Lung microvascular endothelial cell (primary cell): ENCODE measurements around the gene KLHL22. TPM values are rescaled to one million over a fixed set of nuclear protein-coding genes. Genes with fewer than 3 reads are reported as not detected.
"Not testable (repeated sequence)": the region's sequence is repeated elsewhere in the genome, so short reads cannot be mapped to it uniquely, and the experiment has no call there.

Experiments used
- DNase-seq, 2 donors: peaks; one replicate each; pipeline versions ENCODE4 v3.0.0 to v3.0.0-alpha.2; 2010; ENCODE audit warnings: low read depth in 2 of 2
- total RNA-seq: library from RNA; depleted of rRNA; stranded (reverse); fragments of >200 nt; gene quantifications from 2 replicates; pipeline ENCODE4 v1.2.1, GENCODE V29; 2014

Gene KLHL22
- total RNA-seq, 1 donor from 2014 or later = 13.7 TPM

DNA sequence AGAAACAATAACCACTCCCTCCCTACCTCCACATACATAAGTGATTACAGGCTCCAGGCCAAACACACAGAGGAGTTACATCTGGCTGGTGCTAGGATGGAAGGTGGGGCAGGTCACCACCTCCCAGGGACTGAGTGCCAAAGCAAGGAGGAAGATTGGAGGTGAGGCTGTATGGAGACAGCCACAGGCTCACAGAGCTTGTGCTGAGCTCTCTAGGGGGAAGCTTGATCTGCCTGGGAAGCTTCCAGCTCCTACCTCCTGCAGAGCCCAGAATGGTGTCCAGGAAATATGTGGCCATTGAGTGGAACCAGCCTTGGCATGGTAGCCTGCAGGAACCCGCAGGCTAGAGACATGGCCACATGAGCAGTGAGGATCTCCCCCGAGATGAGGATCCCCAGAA, 8.2 kb upstream of the KLHL22 start:
- no peak for DNase-seq

DNA sequence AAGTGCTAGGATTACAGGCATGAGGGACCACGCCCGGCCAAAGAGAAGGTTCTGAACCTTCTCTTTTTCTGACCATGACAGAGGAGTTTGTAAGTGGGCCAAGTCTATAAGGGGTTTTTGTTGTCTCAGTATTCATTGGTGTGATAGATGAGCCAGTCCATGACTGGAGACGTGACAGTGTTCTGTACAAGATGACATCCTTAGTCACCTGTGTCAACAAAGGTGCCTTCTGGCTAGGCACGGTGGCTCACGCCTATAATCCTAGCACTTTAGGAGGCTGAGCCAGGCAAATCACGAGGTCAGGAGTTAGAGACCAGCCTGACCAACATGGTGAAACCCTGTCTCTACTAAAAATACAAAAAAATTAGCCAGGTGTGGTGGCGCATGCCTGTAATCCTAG, 4.2 kb upstream of the KLHL22 start:
- no peak for DNase-seq

DNA sequence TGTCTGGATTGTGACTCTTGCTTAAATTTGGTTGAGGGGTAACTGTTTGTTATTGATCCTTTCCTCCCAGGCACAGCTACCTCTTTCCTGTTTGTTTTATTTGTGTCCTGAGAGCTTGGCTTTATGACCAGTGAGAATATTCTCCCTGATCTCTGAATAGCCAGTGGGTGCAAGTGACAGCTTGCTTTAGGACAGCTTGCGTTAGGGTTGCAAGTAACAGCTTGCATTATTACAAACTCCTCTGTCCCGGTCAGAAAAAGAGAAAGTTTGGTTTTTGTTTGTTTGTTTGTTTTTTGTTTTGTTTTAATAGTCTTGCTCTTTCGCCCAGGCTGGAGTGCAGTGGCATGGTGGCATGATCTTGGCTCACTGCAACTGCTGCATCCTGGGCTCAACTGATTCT, 3.3 kb upstream of the KLHL22 start:
- no peak for DNase-seq

DNA sequence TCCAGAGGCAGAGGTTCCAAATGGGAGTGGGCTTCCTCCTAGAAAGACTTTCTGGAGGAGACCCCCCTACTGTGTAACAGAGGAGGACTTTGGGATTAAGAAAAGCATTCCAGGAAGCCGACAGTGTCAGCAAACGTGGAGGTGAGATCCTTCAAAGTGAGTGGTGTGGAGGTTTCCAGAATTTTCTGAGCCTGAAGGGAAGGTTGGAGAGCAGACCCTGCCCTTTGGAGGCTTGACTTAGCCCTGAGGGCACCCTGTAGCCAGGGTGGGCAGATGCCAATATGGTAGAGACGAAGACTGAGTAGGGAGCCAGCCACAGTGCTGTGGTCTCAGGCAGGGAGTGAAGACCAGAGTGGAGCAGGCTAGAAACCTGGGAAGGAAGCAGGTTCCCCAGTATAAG, 1.8 kb upstream of the KLHL22 start:
- no peak for DNase-seq

GRCh38 chr22:20495861-20496681, 476 bp upstream of the KLHL22 start:
- DNase-seq = peak; percentile 93 to 96

- no peak for DNase-seq
Measured at GRCh38 chr22:20491346-20491745, 4.2 kb downstream of the KLHL22 start.

DNA sequence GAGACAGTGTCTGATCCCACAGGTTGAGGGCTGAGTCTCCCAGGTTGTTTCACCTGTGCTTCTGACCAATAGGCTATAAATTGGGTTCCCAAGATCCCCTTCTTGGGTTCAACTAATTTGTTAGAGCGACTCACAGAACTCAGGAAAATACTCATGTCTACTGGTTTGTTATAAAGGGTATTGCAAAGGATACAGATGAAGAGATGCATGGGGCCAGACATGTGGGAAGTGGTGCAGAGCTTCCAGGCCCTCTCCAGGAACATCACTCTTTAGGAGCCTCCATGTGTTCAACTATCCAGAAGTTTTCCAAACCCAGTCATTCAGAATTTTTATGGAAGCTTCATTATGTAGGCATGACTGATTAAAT, 4.7 kb downstream of the KLHL22 start:
- DNase-seq = no peak

DNA sequence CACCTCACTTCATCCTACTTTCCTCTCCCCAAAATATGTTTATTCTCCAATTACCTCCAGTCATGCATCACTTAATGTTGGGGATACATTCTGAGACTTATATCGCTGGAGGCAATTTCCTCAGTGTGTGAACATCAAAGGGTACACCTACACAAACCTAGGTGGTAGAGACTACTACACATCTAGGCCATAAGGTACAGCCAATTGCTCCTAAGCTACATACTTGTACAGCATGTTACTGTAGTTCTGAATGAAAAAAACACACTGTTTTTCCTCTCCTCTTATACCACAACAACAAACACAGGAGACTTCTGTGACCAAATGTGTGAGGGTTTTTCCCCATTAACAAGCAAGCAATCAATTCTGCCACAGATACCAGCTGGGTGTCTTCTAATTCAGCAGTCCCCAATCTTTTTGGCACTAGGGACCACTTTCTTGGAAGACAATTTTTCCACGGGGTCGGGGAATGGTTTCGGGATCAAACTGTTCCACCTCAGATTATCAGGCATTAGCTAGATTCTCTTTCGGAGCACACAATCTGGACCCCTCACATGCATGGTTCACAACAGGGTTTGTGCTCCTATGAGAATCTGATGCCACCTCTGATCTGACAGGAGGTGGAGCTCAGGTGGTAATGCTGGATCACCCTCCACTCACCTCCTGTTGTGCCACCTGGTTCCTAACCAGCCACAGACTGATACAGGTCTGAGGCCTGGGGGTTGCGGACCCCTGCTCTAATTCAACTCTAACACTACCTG, 5.2 kb downstream of the KLHL22 start:
- no peak for DNase-seq

DNA sequence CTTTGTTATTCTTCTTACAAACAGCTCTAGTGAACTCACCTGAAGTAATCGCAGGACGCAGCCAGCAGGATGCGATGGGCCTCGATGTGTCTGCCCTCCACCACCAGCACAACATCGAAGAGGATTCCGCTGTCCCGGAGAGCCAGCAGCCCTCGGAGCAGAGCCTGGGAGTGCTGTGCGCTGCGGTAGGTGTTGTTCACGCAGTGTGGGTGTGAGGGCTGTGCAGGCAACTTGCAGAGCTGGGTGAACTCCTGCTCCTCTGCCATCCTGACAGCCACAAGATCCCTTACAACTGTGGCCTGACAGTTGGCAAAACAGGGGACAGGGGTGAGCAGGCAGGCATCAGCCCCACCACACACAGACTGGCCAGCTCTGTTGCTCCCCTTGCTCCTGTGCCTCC, 6.6 kb downstream of the KLHL22 start:
- no peak for DNase-seq

GRCh38 chr22:20487715-20488114, 7.9 kb downstream of the KLHL22 start:
- DNase-seq = no peak

GRCh38 chr22:20486229-20486628, 9.4 kb downstream of the KLHL22 start:
- no peak for DNase-seq

DNA sequence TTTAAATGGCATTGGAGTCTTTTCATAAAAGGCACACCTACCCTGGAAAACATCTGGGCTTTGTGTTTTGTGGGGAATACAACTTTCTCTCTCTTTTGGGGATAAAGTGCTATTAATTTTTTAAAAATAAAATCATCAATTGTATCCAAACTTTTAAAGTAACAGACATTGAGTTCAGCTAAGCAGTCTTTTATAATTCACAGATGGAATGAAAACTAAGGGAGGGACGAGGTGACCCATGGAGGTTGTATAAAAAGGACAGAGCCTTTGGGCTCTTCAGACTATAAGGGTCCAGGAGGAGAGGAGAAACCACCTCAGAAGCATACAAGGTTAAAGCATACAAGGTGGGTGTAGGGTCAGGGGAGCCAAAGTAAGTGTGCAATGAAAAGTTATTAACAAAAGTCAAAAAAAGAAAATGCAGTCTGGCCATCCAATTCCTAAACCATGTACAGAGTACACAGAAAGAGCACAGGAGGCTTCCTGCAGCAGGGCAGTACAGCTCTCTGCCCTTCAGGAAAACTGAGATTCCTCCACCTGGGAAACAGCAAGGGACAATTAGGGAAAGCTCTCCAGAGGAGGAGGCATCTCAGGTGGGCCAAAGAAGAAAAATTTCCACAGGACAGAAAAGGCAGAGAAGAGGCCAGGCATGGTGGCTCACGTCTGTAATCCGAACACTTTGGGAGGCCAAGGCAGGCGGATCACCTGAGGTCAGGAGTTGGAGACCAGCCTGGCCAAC, 10.5 kb downstream of the KLHL22 start:
- no peak for DNase-seq

DNA sequence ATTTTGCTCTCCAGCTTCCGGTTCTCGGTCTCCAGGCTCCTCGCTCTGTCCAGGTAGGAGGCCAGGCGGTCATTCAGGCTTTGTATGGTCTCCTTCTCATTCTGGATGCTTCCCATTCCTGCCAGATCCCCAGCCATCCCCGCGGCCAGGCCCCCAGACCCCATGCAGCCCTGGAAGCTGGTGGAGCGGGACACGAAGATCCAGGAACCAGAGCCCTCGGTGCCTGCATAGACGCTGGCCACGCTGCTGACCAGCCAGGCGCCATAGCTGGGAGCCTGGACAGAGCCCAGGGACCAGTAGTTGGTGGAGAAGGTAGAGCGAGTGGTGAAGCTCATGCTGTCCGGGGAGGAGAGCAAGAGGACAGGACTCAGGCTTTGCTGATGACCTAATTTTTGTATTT, 11.8 kb downstream of the KLHL22 start:
- no peak for DNase-seq

- not testable (repeated sequence) for DNase-seq
Measured at GRCh38 chr22:20483143-20483506, 12.5 kb downstream of the KLHL22 start.

GRCh38 chr22:20479612-20480196, 15.9 kb downstream of the KLHL22 start:
- DNase-seq = no peak

GRCh38 chr22:20478059-20478458, 17.5 kb downstream of the KLHL22 start:
- not testable (repeated sequence) for DNase-seq

DNA sequence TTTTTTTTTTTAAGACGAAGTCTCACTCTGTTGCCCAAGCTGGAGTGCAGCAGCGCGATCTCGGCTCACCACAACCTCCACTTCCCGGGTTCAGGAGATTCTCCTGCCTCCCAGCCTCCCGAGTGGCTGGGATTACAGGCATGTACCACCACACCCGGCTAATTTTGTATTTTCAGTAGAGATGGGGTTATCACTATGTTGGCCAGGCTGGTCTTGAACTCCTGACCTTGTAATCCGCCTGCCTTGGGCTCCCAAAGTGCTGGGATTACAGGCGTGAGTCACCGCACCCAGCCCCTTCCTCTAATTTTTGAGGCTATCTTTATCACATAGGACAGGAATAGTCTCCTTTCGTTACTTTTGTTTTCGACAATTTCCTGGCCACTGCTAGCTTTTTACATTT, 20.0 kb downstream of the KLHL22 start:
- DNase-seq = not testable (repeated sequence)

GRCh38 chr22:20475115-20475436, 20.5 kb downstream of the KLHL22 start:
- DNase-seq = no peak

DNA sequence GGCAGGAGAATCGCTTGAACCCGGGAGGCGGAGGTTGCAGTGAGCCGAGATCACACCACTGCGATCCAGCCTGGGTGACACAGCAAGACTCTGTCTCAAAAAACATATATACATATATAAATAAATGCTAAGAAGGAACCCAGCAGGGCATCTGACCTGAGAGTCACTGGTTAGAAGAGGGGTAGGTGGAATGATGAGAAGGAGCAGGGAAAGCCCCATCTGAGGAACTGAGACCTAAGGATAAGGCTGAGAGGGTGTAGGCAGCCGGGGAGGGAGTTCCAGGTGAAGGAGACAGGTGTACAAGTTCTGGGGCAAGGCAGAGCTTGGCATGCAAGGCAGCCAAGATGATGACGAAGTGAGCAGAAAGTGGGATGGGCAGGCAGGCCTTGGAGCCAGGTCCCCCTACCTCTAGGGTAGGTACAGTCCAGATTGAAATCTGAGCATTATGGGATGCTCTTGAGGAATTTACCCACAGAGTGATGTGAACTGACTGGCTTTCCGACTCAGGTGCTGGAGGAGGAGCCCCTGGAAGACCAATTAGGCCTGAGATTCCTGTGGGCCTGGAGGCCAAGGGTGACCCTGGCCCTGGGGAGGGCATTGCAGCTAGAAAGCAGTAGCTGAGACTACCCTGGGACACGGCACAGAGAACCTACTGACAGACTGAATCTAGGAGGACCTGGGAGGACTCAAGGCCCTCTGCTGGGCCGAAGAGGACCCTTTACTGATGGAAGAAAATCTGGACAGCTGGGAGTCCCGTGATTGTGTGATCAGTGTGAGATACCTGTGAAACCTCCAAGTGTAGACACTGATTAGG, 22.8 kb downstream of the KLHL22 start:
- no peak for DNase-seq

DNA sequence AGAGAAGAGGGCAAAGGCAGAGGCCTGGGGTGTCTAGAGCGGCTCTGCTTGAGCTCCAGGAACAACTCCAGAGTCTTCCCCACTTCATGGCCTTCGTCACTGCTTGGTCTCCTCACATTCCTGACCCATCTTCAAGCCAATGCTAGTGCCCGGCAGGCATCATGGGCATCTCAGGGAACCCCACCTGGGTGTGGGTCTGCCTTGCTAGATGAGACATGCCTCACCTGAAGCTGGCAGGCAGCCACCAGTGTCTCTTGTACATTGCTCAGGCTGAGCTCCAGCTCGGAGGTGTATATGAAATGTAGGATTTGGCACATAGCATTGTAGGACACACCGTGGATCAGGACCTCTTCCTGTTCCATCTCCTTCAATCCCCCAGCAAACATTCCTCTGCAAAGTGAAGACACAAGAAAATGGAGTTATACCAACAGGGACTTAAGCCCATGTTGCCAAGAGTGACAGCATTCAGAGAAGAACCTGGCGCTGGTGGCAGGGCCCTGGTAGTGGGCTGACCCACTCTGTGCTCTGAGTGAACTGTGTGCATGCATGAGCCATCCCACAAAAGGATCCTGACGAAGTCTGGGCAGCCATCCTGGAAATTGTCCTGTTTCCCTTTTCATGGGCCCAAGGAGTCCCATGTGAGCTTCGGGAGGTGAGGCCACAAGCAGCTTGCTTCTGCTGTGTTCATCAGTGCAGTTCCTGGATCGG, 24.3 kb downstream of the KLHL22 start:
- DNase-seq = no peak

DNA sequence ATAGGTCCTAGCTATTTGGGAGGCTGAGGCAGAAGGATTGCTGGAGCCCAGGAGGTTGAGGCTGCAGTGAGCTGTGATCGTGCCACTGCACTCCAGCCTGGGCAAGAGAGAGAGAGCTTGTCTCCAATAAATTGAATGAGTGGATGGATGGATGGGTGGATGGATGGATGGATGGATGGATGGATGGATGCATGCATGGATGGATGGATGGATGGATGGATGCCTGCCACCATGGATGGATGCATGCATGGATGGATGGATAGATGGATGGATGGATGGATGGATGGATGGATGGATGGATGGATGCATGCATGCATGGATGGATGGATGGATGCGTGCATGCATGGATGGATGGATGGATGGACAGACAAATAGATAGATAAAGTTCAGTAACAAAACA, 25.1 kb downstream of the KLHL22 start:
- DNase-seq = not testable (repeated sequence)
